ENCODE measurements around the gene MBNL2.
A peak's percentile ranks its signal among the peaks of the same experiment; 100 is the strongest.
"Not testable (repeated sequence)": the region's sequence is repeated elsewhere in the genome, so short reads cannot be mapped to it uniquely, and the experiment has no call there.

MBNL2 gene

DNA sequence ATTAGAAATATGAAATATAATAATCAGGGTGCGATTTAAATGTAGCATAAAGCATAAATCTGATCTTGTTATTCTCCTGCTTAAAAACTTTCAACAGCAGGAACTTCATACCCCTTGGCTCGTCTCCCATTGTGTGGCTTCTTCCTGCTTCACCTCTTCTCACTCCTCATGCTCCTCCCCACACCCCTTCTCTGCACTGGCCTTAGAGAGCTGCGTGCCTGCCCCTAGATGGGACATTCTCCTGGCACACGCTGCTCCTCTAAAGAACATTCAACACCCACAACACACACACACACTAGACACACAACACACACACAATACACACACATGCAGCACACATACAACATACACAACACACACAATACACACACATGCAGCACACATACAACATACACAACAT lies 107.2 kb downstream of the MBNL2 start:
- DNase-seq: no peak

DNA sequence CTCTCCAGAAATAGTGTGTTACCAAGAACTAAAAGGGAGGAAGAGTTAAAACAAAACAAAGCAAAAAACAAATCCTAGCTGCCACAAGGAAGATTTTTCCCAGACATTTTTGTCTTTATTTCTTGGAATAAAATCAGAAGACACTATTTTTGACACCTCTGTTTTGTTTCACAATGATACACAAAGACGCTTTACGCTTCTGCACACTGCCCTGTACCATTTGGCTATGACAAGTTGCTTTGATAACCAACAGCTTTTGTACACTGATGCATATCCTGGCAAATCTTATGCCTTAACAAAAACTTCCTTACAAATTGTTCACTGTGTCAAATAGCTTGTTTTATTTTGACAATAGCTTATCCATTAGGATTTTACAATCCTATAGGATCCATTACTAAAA lies 108.3 kb downstream of the MBNL2 start:
- no peak for DNase-seq

- DNase-seq: no peak
Observed at GRCh38 chr13:97332742-97333141, 110.6 kb downstream of the MBNL2 start.

- no peak for DNase-seq
Observed at GRCh38 chr13:97333983-97334382, 111.8 kb downstream of the MBNL2 start.

- no peak for DNase-seq
Observed at GRCh38 chr13:97334690-97335089, 112.6 kb downstream of the MBNL2 start.

GRCh38 chr13:97335488-97336134 lies 113.5 kb downstream of the MBNL2 start:
- DNase-seq: no peak

- DNase-seq: no peak
Observed at GRCh38 chr13:97337985-97338499, 115.9 kb downstream of the MBNL2 start.

GRCh38 chr13:97338571-97338970 lies 116.4 kb downstream of the MBNL2 start:
- no peak for DNase-seq

DNA sequence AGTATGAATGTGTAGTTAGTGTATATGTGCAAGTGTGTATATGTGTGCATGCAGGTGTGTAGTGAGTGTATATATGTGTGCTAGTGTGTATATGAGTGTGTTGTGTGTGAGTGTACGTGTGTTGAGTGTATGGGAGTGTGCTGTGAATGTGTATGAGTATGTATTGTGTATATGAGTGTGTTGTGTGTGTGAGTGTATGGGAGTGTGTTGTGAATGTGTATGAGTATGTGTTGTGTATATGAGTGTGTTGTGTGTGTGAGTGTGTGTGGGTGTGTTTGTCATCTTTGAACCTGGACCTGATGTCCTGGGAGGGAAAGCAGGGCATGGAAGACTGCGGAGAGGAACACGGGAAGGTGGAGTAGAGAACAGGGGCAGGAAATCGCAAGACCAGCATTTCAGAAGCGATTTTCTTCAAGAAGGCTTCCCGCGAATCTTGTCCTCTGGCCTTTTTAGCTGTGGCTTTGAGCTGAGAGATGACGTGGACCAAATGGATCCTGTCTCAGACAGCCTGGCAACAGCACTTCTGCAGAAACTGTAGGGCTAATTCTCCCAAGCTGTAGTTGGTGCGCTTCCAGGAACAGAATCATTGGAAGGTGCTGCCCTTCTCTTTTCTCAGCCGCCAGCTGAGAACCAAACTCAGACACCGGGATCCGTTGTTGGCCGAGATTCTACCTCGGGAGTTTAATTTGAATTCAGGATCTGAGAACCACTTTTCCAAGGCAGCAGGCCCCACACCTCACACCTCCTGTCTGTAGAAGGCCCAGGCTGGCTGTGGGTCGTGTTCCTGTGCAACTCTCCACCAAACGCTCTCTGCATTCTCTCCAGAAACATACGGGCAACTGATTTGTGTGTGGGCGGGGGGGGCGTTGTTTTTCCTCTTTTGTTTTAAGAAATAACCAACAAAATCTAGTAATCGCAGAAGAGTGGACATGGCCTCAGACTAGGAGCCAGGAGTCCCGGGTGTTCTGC lies 117.2 kb downstream of the MBNL2 start:
- DNase-seq: no peak

DNA sequence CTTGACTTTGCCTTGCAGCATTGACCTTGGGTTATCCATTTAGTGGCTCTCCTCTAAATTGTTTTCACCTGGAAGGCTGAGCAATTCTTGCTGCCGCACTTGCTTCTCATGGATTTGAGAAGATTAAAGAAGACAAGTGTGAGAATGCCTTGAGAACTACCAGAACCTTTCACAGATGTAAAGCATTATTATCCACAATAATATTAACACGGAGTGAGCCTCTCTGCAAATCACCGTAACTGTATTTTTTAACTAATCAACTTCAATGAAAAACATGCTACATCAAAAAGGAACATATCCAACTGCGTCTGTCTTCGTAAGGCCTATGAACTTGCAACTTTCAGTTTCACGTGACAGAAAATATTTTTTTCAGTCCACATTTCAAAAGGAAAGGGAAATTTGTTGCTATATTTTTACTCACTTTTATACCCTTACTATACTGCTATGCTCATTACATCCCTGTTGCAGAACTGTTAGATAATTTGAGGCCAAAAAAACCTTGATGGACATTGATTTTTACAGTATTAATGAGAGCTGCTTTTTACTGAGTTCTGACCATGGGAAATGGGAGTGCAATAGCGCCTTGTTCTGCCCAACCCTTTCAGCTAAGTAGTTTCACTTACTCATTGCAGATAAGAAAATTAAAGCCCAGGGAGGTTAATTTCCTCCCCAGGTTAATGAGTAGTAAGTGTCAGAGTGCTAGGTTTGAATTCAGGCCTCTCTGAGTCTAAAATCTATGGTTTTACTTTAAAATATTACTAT lies 118.0 kb downstream of the MBNL2 start:
- no peak for DNase-seq

- no peak for DNase-seq
Observed at GRCh38 chr13:97341135-97341534, 119.0 kb downstream of the MBNL2 start.

DNA sequence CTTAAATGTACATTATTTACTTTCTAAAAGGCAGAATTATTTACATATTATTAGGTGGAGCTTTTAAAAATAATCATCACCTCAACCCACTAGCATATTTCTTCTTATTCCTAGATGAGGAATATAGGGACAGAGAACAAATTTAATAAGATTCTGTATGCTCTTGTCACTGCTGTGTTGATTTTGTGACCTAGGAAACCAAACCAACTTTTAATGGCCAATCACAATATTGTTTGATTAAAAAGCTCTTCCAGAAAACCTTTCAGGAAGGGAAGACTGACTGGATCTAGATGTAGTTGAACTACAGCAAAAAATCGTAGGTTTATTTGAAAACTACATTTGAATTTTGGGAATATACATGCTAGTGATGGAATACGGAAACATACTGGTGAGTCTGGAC lies 120.0 kb downstream of the MBNL2 start:
- no peak for DNase-seq

DNA sequence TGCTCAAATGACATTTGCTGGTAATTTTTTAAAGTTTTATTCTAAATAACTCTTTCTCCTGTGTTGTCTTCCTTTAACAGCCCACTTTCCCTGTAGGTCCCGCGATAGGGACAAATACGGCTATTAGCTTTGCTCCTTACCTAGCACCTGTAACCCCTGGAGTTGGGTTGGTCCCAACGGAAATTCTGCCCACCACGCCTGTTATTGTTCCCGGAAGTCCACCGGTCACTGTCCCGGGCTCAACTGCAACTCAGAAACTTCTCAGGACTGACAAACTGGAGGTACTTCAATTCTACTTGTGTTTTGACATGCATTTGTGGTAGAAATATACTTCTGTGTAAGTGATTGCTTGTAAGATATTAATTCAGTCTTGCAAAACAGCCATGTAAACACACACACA lies 120.8 kb downstream of the MBNL2 start:
- no peak for DNase-seq

DNA sequence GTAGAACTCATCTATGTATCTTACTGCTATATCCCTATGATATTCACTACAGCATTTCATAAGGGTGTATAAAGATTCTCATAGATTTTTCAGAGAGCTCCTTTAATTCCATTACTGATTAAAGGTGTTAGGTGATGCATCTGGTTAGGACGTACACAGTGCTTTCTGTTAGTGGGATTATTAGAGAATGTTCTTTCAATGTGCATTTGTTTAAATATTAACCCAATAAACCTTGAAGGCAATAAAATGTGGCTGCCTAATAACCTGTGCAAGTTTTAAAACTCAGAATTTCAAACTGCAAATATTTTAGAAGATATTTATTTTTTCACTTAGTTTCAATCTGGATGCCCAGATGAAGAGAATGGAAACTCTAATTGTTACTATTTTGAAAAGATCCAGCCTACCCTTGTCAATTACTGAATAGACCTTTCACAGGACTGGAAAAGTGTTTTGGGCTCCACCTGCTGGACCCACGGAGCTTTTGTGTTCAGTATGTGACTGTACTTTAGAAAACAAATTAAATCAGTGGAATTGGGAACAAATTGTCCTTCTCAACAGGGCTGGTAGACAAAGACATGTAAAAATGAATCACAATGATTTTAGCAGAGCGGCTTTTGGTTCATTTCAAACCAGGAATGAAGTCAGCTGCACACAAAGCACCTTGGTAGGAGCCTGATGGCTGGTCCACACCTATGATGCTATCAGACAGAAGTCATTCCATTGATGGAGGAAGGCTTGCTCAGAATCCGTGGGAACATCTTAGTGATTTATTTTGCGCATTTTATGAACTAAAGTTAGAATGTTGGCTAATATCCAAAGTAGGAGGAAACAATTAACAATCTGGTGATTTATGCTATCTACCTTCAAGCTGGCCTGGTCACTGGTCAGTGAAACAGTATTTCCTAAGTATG lies 122.4 kb downstream of the MBNL2 start:
- peak; percentile 47 for DNase-seq

DNA sequence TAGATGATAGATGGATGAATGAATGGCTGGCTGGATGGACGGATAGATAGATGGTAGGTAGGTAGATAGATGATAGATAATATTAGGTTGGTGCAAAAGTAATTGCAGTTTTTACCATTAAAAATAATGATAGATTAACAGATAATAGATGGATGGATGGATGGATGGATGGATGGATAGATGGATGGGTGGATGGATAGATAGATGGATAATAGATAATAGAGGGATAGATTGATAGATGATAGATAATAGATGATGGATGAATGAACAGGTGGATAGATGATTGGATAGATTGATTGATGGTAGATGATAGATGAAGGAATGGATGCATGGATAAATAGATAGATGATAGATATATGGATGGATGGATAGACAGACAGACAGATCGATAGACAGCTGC lies 124.0 kb downstream of the MBNL2 start:
- DNase-seq: no peak

GRCh38 chr13:97346561-97347254 lies 124.6 kb downstream of the MBNL2 start:
- no peak for DNase-seq

DNA sequence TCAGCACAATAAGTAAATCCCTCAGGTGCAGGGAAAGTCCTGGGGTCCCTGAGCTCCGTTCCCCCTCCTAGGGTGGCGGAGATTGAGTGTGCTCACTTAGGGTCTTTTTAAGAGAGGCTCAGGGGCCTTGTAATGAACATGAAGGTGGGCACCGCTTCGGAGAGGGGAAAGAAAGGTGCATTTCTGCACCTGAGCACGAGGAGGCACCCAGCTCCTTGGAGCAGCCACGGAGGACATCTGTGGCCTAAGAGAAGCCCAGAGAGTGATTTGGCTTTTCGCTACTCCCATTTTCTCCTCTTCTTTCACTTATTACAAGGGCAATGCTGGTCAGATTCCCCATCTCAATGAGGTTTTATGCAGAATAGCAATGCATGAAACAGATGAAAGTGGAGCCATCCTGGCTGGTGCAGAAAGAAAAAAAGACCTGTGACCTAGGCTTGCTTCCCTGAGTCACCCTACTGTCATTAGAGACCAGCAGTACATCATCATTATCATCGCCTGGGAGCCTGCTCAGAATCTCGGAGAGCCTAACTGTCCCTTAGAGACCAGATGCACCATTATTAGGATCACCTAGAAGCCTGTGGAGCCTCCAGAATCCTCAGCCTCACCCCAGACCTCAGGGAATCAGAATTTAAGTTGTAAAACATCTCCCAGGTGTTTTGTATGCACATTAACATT lies 125.3 kb downstream of the MBNL2 start:
- no peak for DNase-seq

GRCh38 chr13:97348569-97349100 lies 126.5 kb downstream of the MBNL2 start:
- DNase-seq: no peak

DNA sequence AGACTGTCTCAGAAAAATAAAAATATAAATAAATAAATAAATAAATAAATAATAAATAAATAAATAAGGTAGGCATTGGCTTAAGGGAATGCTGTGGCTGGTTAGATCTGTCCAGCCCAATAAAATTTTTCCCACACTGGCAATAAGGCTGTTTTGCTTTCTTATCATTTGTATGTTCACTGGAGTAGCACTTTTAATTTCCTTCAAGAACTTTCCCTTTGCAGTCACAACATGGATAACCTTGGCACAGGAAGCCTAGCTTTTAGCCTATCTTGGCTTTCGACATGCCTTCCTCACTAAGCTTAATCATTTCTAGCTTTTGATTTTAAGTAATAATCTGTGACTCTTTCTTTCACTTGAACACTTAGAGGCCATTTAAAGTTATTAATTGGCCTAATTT lies 129.9 kb downstream of the MBNL2 start:
- DNase-seq: not testable (repeated sequence)

DNA sequence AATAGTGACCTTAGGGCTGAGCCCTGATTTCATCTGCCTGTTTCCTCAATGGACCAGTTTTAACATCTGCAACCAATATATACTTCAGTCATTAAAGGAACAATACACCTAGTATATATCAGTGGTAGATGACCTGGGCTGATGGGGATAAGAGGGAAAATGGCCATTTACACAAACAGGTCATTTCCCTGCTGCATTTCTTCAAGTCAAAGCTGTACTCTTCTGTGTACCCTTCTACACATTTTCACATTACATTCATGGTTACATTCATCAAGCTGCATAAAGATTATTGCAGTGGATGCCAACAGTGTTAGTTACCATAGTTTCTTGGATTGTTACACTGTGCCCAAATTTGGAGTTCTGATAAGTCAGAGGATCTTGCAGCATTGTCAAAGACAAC lies 130.7 kb downstream of the MBNL2 start:
- DNase-seq: no peak

All from activated CD4-positive, alpha-beta T cell treated with anti-CD3 and anti-CD28 coated beads, Interleukin-2, amount 50 U/mL, for 1 hour (primary cell).